Neural cell (in vitro differentiated cells): ENCODE data around the gene RAD23B. TPM values are rescaled to one million over a fixed set of nuclear protein-coding genes. Genes with fewer than 3 reads are reported as not detected.

ENCODE experiments used
- H2AFZ ChIP-seq: fragments of 200-600, 300-800 bp; sonication (generic), shearing (Covaris generic); 2 replicates; pipeline ENCODE4 v1.6.0; 2014; ENCODE audit warnings: low read depth, mild to moderate bottlenecking, antibody characterized with exemption, low read length, moderate library complexity
- H3F3A ChIP-seq: fragments of 200-600 bp; shearing (Covaris generic); 2 replicates; pipeline ENCODE4 v1.6.1; 2016; ENCODE audit warnings: mild to moderate bottlenecking, moderate library complexity, mixed read lengths, antibody characterized with exemption, low read length; ENCODE audit not compliant: insufficient read depth, poor library complexity, severe bottlenecking
- H3K27ac ChIP-seq: fragments of 200-600, 300-800 bp; sonication (generic), shearing (Covaris generic); 2 replicates; pipeline ENCODE4 v1.5.1; 2014; ENCODE audit warnings: mild to moderate bottlenecking, low read length, moderate library complexity
- H3K27me3 ChIP-seq: fragments of 300-800, 200-600 bp; sonication (generic), shearing (Covaris generic); 2 replicates; pipeline ENCODE4 v1.6.0; 2014; ENCODE audit warnings: mild to moderate bottlenecking, low read depth, low read length, moderate library complexity; ENCODE audit not compliant: insufficient read depth
- H3K36me3 ChIP-seq: fragments of 300-800, 200-600 bp; sonication (generic), shearing (Covaris generic); 2 replicates; pipeline ENCODE4 v1.5.1; 2014; ENCODE audit warnings: mild to moderate bottlenecking, antibody characterized with exemption, low read length, moderate library complexity; ENCODE audit not compliant: insufficient read depth
- H3K4me2 ChIP-seq: fragments of 300-800, 200-600 bp; sonication (generic), shearing (Covaris generic); 2 replicates; pipeline ENCODE4 v1.6.0; 2014; ENCODE audit warnings: mild to moderate bottlenecking, low read length
- H3K4me3 ChIP-seq: fragments of 300-800, 200-600 bp; sonication (generic), shearing (Covaris generic); 2 replicates; pipeline ENCODE4 v1.5.1; 2014; ENCODE audit warnings: mild to moderate bottlenecking, low read length, moderate library complexity
- H3K79me2 ChIP-seq: fragments of 200-600 bp; shearing (Covaris generic); replicated peaks from 2 replicates; pipeline ENCODE4 v1.6.0; 2014; ENCODE audit warnings: mild to moderate bottlenecking, low read length, moderate library complexity; ENCODE audit not compliant: insufficient read depth
- H3K9ac ChIP-seq: fragments of 300-800, 200-600 bp; sonication (generic), shearing (Covaris generic); 2 replicates; pipeline ENCODE4 v1.6.1; 2016; ENCODE audit warnings: mild to moderate bottlenecking, low read length, mixed read lengths
- H3K9me2 ChIP-seq: fragments of 200-600 bp; shearing (Covaris generic); 2 replicates; pipeline ENCODE4 v1.6.1; 2016; ENCODE audit warnings: mild to moderate bottlenecking, low read length, mixed read lengths; ENCODE audit not compliant: insufficient read depth
- H3K9me3 ChIP-seq: fragments of 200-600, 300-800 bp; sonication (generic), shearing (Covaris generic); 2 replicates; pipeline ENCODE4 v1.6.1; 2016; ENCODE audit warnings: mild to moderate bottlenecking, mixed run types, low read length, moderate library complexity, mixed read lengths
- H4K20me1 ChIP-seq: fragments of 200-600 bp; shearing (Covaris generic); 2 replicates; pipeline ENCODE4 v1.6.1; 2016; ENCODE audit warnings: mild to moderate bottlenecking, mixed run types; ENCODE audit not compliant: insufficient read depth
- CTCF ChIP-seq: fragments of 450-650 bp; IDR thresholded peaks from 2 replicates; pipeline ENCODE4 v1.5.1; 2014; ENCODE audit warnings: antibody characterized with exemption, mild to moderate bottlenecking, moderate library complexity; ENCODE audit not compliant: poor library complexity, severe bottlenecking
- EP300 ChIP-seq: fragments of 450-650 bp; conservative IDR thresholded peaks from 2 replicates; pipeline ENCODE4 v1.6.1; 2014; ENCODE audit warnings: antibody characterized with exemption, mild to moderate bottlenecking, moderate library complexity; ENCODE audit not compliant: poor library complexity, severe bottlenecking
- EZH2 ChIP-seq: fragments of 200-600, 300-800 bp; shearing (Covaris generic), sonication (generic); IDR thresholded peaks from 2 replicates; pipeline ENCODE4 v1.6.1; 2014; ENCODE audit warnings: antibody characterized with exemption, low read length, borderline replicate concordance, mild to moderate bottlenecking; ENCODE audit not compliant: insufficient read depth, poor library complexity, severe bottlenecking
- MXI1 ChIP-seq: fragments of 450-650 bp; conservative IDR thresholded peaks from 2 replicates; pipeline ENCODE4 v1.6.1; 2014; ENCODE audit warnings: antibody characterized with exemption, mild to moderate bottlenecking; ENCODE audit not compliant: poor library complexity, severe bottlenecking
- POLR2AphosphoS5 ChIP-seq: IDR thresholded peaks from 2 replicates; pipeline ENCODE4 v1.6.1; 2012
- RAD21 ChIP-seq: fragments of 450-650 bp; conservative IDR thresholded peaks from 2 replicates; pipeline ENCODE4 v1.6.1; 2014; ENCODE audit warnings: antibody characterized with exemption, mild to moderate bottlenecking, moderate library complexity
- REST ChIP-seq: IDR thresholded peaks from 2 replicates; pipeline ENCODE4 v1.6.1; 2012; ENCODE audit warnings: borderline replicate concordance
- SMC3 ChIP-seq: fragments of 450-650 bp; conservative IDR thresholded peaks from 2 replicates; pipeline ENCODE4 v1.6.1; 2014; ENCODE audit warnings: antibody characterized with exemption, mild to moderate bottlenecking, moderate library complexity; ENCODE audit not compliant: poor library complexity
- TAF1 ChIP-seq: IDR thresholded peaks from 2 replicates; pipeline ENCODE4 v1.6.1; 2012; ENCODE audit warnings: low read depth
- polyA plus RNA-seq: library from polyadenylated mRNA; depleted of rRNA; stranded (reverse); fragments of >200 nt; gene quantifications from 2 replicates; pipeline ENCODE4 v1.2.3, GENCODE V29; 2014

Gene RAD23B
- polyA plus RNA-seq, 1 donor from 2014 or later = 97.3 TPM

- Histone ChIP-seq H2AFZ (no peak overlapping the region), H3K9ac (no peak overlapping the region), H3K27ac (no peak overlapping the region), H3F3A (no peaks in the 10 kb centered on the region), H3K36me3 (no peaks in the 10 kb centered on the region), H3K4me2 (no peak overlapping the region), H3K79me2 (no peaks in the 10 kb centered on the region), H4K20me1 (no peaks in the 10 kb centered on the region), H3K27me3 (no peaks in the 10 kb centered on the region), H3K4me3 (no peak overlapping the region), H3K9me3 (no peaks in the 10 kb centered on the region), H3K9me2 (no peaks in the 10 kb centered on the region)
- TF ChIP-seq POLR2AphosphoS5 (no peak), EP300 (no peak), CTCF (no peak), EZH2 (no peak), TAF1 (no peak), SMC3 (no peak), MXI1 (no peak), RAD21 (no peak), REST (no peak)
These were observed 65.8 kb downstream of the RAD23B start for GRCh38 chr9:107348836-107349235.

GRCh38 chr9:107350443-107350842 is 67.4 kb downstream of the RAD23B start:
- Histone ChIP-seq H3K36me3 (no peaks in the 10 kb centered on the region), H3K4me2 (no peak overlapping the region), H4K20me1 (no peaks in the 10 kb centered on the region), H3K27ac (no peak overlapping the region), H3K27me3 (no peaks in the 10 kb centered on the region), H3K79me2 (no peaks in the 10 kb centered on the region), H3F3A (no peaks in the 10 kb centered on the region), H3K9me3 (no peaks in the 10 kb centered on the region), H2AFZ (no peak overlapping the region), H3K4me3 (no peak overlapping the region), H3K9ac (no peak overlapping the region), H3K9me2 (no peaks in the 10 kb centered on the region)
- no peak for TF ChIP-seq RAD21

- Histone ChIP-seq H3K4me3 (no peak overlapping the region), H3K4me2 (no peak overlapping the region), H2AFZ (no peak overlapping the region), H4K20me1 (no peaks in the 10 kb centered on the region), H3K36me3 (no peaks in the 10 kb centered on the region), H3K9me3 (no peaks in the 10 kb centered on the region), H3F3A (no peaks in the 10 kb centered on the region), H3K27ac (no peak overlapping the region), H3K27me3 (no peaks in the 10 kb centered on the region), H3K79me2 (no peaks in the 10 kb centered on the region), H3K9ac (no peak overlapping the region), H3K9me2 (no peaks in the 10 kb centered on the region)
- TF ChIP-seq EP300 (no peak), CTCF (no peak), POLR2AphosphoS5 (no peak), EZH2 (no peak), REST (no peak), MXI1 (no peak), SMC3 (no peak), RAD21 (no peak), TAF1 (no peak)
These were observed 68.4 kb downstream of the RAD23B start for GRCh38 chr9:107351382-107352045.
